ENCODE results near the gene CUTA. TPM values are rescaled to one million over a fixed set of nuclear protein-coding genes. Genes with fewer than 3 reads are reported as not detected.
A peak's percentile ranks its signal among the peaks of the same experiment; 100 is the strongest.

Gene CUTA
- total RNA-seq, 1 experiment from 2014 or later: 212 TPM

- no peak overlapping the region for H3K27ac Mint-ChIP-seq (ENCODE audit: low read depth, unreplicated experiment)
- TF ChIP-seq CTCF (IDR thresholded peaks at IDR 0.05; ENCODE audit: unreplicated experiment): no peak
- DNase-seq (ENCODE audit: unreplicated experiment): no peak
- no peak overlapping the region for H3K4me3 Mint-ChIP-seq (ENCODE audit: unreplicated experiment)
- no TSS peak for BruUV-seq (replicated peaks)
- H3K9me3 Mint-ChIP-seq (ENCODE audit: unreplicated experiment): no peaks in the 10 kb centered on the region
- H3K36me3 Mint-ChIP-seq (ENCODE audit: insufficient read depth, unreplicated experiment): peaks cover 6% of the 10 kb centered on the region
- CTCF ChIA-PET: no interaction called here
- H3K4me1 Mint-ChIP-seq (ENCODE audit: insufficient read depth, unreplicated experiment): peaks cover 46% of the 10 kb centered on the region
- intact Hi-C loops (cut with micrococcal nuclease): no loop called here
- POLR2A ChIA-PET: interaction anchor here (0.6 to 3.1 kb wide), 4 partner anchors 13 to 142 kb away, joined by 3 to 16 read pairs (median 6); partner anchors contain the start of genes CUTA, SYNGAP1, WDR46 and ZBTB9
- H3K27me3 Mint-ChIP-seq (ENCODE audit: insufficient read depth, unreplicated experiment): no peaks in the 10 kb centered on the region
These were observed 13.3 kb upstream of the CUTA start for GRCh38 chr6:33430991-33431879.

- POLR2A ChIA-PET: interaction anchor here (0.6 to 3.1 kb wide), 4 partner anchors 12 to 186 kb away, joined by 3 to 16 read pairs (median 6); partner anchors contain the start of genes CUTA, SYNGAP1 and ZBTB9
- no peak overlapping the region for H3K4me3 Mint-ChIP-seq (ENCODE audit: unreplicated experiment)
- CTCF ChIA-PET: interaction anchor here (0.7 kb wide), 1 partner anchor 149 kb away, joined by 3 read pairs; no protein-coding TSS in a partner anchor
- no peak for DNase-seq (ENCODE audit: unreplicated experiment)
- peaks cover 49% of the 10 kb centered on the region for H3K4me1 Mint-ChIP-seq (ENCODE audit: insufficient read depth, unreplicated experiment)
- H3K27ac Mint-ChIP-seq (ENCODE audit: low read depth, unreplicated experiment): no peak overlapping the region
- no peak for TF ChIP-seq CTCF (IDR thresholded peaks at IDR 0.05; ENCODE audit: unreplicated experiment)
- H3K27me3 Mint-ChIP-seq (ENCODE audit: insufficient read depth, unreplicated experiment): no peaks in the 10 kb centered on the region
- no peaks in the 10 kb centered on the region for H3K36me3 Mint-ChIP-seq (ENCODE audit: insufficient read depth, unreplicated experiment)
- no TSS peak for BruUV-seq (replicated peaks)
- intact Hi-C loops (cut with micrococcal nuclease): no loop called here
- H3K9me3 Mint-ChIP-seq (ENCODE audit: unreplicated experiment): no peaks in the 10 kb centered on the region
These were observed 12.4 kb upstream of the CUTA start for GRCh38 chr6:33430334-33430733.

GRCh38 chr6:33429750-33430052 is 11.8 kb upstream of the CUTA start:
- peak overlapping the region; percentile 72 for H3K27ac Mint-ChIP-seq (ENCODE audit: low read depth, unreplicated experiment)
- intact Hi-C loops (cut with micrococcal nuclease): loop anchor here (5.0 to 10.0 kb wide), 2 partner anchors 132 to 275 kb away; partner anchors contain the start of gene RGL2
- DNase-seq (ENCODE audit: unreplicated experiment): no peak
- no peaks in the 10 kb centered on the region for H3K27me3 Mint-ChIP-seq (ENCODE audit: insufficient read depth, unreplicated experiment)
- TF ChIP-seq CTCF (IDR thresholded peaks at IDR 0.05; ENCODE audit: unreplicated experiment): no peak
- H3K4me1 Mint-ChIP-seq (ENCODE audit: insufficient read depth, unreplicated experiment): peaks cover 56% of the 10 kb centered on the region
- ChIA-PET CTCF (interaction anchor here (0.6 to 1.1 kb wide), 3 partner anchors 127 to 175 kb away, joined by 3 to 5 read pairs (median 5); no protein-coding TSS in a partner anchor), POLR2A (interaction anchor here (0.7 to 3.1 kb wide), 7 partner anchors 11 to 187 kb away, joined by 3 to 16 read pairs (median 5); partner anchors contain the start of genes BAK1, CUTA, RPS18 and SYNGAP1)
- no peaks in the 10 kb centered on the region for H3K36me3 Mint-ChIP-seq (ENCODE audit: insufficient read depth, unreplicated experiment)
- no peak overlapping the region for H3K4me3 Mint-ChIP-seq (ENCODE audit: unreplicated experiment)
- H3K9me3 Mint-ChIP-seq (ENCODE audit: unreplicated experiment): no peaks in the 10 kb centered on the region
- no TSS peak for BruUV-seq (replicated peaks)

Measured in MCF 10A (cell line).